Measurements from ENCODE around the gene SEPTIN2. TPM values are rescaled to one million over a fixed set of nuclear protein-coding genes. Genes with fewer than 3 reads are reported as not detected.
A peak's percentile ranks its signal among the peaks of the same experiment; 100 is the strongest.
"Not testable (repeated sequence)": the region's sequence is repeated elsewhere in the genome, so short reads cannot be mapped to it uniquely, and the experiment has no call there.

Gene SEPTIN2
- total RNA-seq, 1 experiment from 2014 or later, result 342 TPM

DNA sequence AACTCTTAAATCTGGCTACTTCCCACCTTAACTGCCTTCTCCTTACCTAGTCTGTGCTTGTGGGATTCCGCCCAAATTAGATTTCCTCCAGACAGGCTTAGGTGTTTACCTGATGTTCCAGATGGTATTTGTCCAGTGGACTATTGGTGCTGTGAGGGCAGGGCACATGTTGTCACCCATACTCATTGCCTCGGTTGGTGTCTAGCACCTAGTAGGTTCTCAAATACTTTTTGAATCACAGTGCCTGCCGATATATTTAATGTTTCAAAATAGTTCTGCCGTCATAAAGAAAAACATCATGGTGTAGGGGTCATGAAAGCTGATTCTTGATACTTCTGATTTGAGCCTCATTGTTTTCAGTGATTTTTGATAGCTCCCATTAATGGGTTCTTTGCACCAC, 1.1 kb downstream of the SEPTIN2 start:
- H3K27ac ChIP-seq (ENCODE audit: low read depth, low read length, poor library complexity, severe bottlenecking), result peak overlapping the region; percentile 99
- H3K9me3 ChIP-seq (ENCODE audit: low read depth, low read length, poor library complexity, severe bottlenecking), result no peaks in the 10 kb centered on the region
- no TSS peak for BruUV-seq (replicated peaks)
- TF ChIP-seq, protein P1, sequence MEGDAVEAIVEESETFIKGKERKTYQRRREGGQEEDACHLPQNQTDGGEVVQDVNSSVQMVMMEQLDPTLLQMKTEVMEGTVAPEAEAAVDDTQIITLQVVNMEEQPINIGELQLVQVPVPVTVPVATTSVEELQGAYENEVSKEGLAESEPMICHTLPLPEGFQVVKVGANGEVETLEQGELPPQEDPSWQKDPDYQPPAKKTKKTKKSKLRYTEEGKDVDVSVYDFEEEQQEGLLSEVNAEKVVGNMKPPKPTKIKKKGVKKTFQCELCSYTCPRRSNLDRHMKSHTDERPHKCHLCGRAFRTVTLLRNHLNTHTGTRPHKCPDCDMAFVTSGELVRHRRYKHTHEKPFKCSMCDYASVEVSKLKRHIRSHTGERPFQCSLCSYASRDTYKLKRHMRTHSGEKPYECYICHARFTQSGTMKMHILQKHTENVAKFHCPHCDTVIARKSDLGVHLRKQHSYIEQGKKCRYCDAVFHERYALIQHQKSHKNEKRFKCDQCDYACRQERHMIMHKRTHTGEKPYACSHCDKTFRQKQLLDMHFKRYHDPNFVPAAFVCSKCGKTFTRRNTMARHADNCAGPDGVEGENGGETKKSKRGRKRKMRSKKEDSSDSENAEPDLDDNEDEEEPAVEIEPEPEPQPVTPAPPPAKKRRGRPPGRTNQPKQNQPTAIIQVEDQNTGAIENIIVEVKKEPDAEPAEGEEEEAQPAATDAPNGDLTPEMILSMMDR (conservative IDR thresholded peaks at IDR 0.05; ENCODE audit: low read depth, low read length), result no peak
- TF ChIP-seq EZH2 (IDR thresholded peaks at IDR 0.05; ENCODE audit: borderline replicate concordance, low read depth, low read length, poor library complexity, severe bottlenecking), result no peak
- CTCF ChIA-PET, result no interaction called here
- H3K4me3 ChIP-seq (ENCODE audit: low read depth, low read length, poor library complexity, severe bottlenecking), result peak overlapping the region; percentile 71
- no peaks in the 10 kb centered on the region for H3K27me3 ChIP-seq (replicated peaks; ENCODE audit: insufficient read depth, low read depth, low read length, poor library complexity)
- POLR2A ChIA-PET (ENCODE audit: low non-redundant PET), result no interaction called here
- H3K36me3 ChIP-seq (ENCODE audit: insufficient read depth, low read length, poor library complexity, severe bottlenecking), result peaks cover 8% of the 10 kb centered on the region
- H3K4me1 ChIP-seq (ENCODE audit: insufficient read depth, low read length, poor library complexity, severe bottlenecking), result peaks cover 50% of the 10 kb centered on the region
- DNase-seq (ENCODE audit: low spot score), result no peak
- intact Hi-C loops (cut with micrococcal nuclease; ENCODE audit: unreplicated experiment), result no loop called here

DNA sequence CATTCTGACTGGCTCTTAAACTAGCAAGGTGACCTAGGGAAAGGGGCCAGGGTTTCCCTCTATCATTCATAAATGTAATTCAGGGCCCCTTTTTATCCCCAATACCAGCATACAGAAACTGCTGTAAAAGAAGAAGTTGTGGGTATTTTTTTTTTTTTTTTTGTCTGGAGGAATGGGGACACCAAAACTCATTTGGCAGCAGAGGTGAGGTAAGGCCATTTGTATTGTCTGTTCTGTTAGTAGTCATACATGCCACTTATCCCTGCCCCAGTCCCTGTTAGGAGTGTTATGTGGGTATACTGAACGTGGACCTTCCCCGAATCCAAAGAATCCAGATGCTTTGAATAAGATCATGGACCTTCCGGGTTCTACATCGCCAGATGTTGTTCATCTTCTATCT, 1.7 kb downstream of the SEPTIN2 start:
- no peak for TF ChIP-seq EZH2 (IDR thresholded peaks at IDR 0.05; ENCODE audit: borderline replicate concordance, low read depth, low read length, poor library complexity, severe bottlenecking)
- TF ChIP-seq, protein P1 (conservative IDR thresholded peaks at IDR 0.05; ENCODE audit: low read depth, low read length), result no peak
- H3K4me3 ChIP-seq (ENCODE audit: low read depth, low read length, poor library complexity, severe bottlenecking), result peak overlapping the region; percentile 71
- DNase-seq (ENCODE audit: low spot score), result no peak
- BruUV-seq (replicated peaks), result TSS peak; percentile 31
- H3K36me3 ChIP-seq (ENCODE audit: insufficient read depth, low read length, poor library complexity, severe bottlenecking), result peaks cover 9% of the 10 kb centered on the region
- H3K9me3 ChIP-seq (ENCODE audit: low read depth, low read length, poor library complexity, severe bottlenecking), result no peaks in the 10 kb centered on the region
- ChIA-PET POLR2A (ENCODE audit: low non-redundant PET) (no interaction called here), CTCF (no interaction called here)
- H3K27ac ChIP-seq (ENCODE audit: low read depth, low read length, poor library complexity, severe bottlenecking), result peak overlapping the region; percentile 99
- H3K27me3 ChIP-seq (replicated peaks; ENCODE audit: insufficient read depth, low read depth, low read length, poor library complexity), result no peaks in the 10 kb centered on the region
- intact Hi-C loops (cut with micrococcal nuclease; ENCODE audit: unreplicated experiment), result no loop called here
- H3K4me1 ChIP-seq (ENCODE audit: insufficient read depth, low read length, poor library complexity, severe bottlenecking), result peaks cover 49% of the 10 kb centered on the region

DNA sequence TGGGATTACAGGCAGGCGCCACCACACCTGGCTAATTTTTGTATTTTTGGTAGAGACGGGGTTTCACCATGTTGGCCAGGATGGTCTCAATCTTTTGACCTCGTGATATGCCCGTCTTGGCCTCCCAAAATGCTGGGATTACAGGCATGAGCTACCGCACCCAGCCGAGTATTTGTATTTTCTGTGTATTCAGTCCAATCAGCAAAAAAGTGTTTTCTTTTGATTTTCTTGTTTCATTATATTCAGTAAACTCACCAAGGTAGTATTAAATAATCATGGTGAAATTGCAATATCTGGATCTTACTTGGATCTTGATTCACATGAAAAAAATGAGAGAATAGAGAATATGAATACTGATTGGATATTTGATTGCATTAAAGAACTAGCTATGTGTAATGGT, 3.1 kb downstream of the SEPTIN2 start:
- peaks cover 46% of the 10 kb centered on the region for H3K4me1 ChIP-seq (ENCODE audit: insufficient read depth, low read length, poor library complexity, severe bottlenecking)
- H3K9me3 ChIP-seq (ENCODE audit: low read depth, low read length, poor library complexity, severe bottlenecking); H3K27me3 ChIP-seq (replicated peaks; ENCODE audit: insufficient read depth, low read depth, low read length, poor library complexity); H3K4me3 ChIP-seq (ENCODE audit: low read depth, low read length, poor library complexity, severe bottlenecking); H3K27ac ChIP-seq (ENCODE audit: low read depth, low read length, poor library complexity, severe bottlenecking); CTCF ChIA-PET; intact Hi-C loops (cut with micrococcal nuclease; ENCODE audit: unreplicated experiment); BruUV-seq (replicated peaks); DNase-seq (ENCODE audit: low spot score): not testable (repeated sequence)
- peaks cover 12% of the 10 kb centered on the region for H3K36me3 ChIP-seq (ENCODE audit: insufficient read depth, low read length, poor library complexity, severe bottlenecking)
- POLR2A ChIA-PET (ENCODE audit: low non-redundant PET), result interaction anchor here (0.6 kb wide), 1 partner anchor 344 kb away, joined by 5 read pairs; no protein-coding TSS in a partner anchor

DNA sequence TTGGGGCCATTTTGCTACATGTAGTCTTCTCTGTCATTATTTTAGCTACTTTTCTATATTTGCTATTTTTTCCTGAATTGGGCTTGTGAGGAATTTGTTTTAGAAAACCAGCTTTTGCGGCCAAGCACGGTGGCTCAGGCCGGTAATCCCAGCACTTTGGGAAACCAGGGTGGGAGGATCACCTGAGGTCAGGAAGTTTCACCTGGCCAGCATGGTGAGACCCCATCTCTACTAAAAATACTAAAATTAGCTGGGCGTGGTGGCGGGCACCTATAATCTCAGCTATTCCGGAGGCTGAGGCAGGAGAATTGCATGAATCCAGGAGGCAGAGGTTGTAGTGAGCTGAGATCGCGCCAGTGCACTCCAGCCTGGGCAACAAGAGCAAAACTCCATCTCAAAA, 4.7 kb downstream of the SEPTIN2 start:
- no peaks in the 10 kb centered on the region for H3K27me3 ChIP-seq (replicated peaks; ENCODE audit: insufficient read depth, low read depth, low read length, poor library complexity)
- H3K4me3 ChIP-seq (ENCODE audit: low read depth, low read length, poor library complexity, severe bottlenecking), result no peak overlapping the region
- H3K36me3 ChIP-seq (ENCODE audit: insufficient read depth, low read length, poor library complexity, severe bottlenecking), result peaks cover 27% of the 10 kb centered on the region
- H3K4me1 ChIP-seq (ENCODE audit: insufficient read depth, low read length, poor library complexity, severe bottlenecking), result peaks cover 42% of the 10 kb centered on the region
- peak overlapping the region; percentile 3 for H3K27ac ChIP-seq (ENCODE audit: low read depth, low read length, poor library complexity, severe bottlenecking)
- no peak for DNase-seq (ENCODE audit: low spot score)
- POLR2A ChIA-PET (ENCODE audit: low non-redundant PET), result no interaction called here
- intact Hi-C loops (cut with micrococcal nuclease; ENCODE audit: unreplicated experiment), result no loop called here
- CTCF ChIA-PET, result no interaction called here
- TF ChIP-seq, protein P1 (conservative IDR thresholded peaks at IDR 0.05; ENCODE audit: low read depth, low read length), result no peak
- TF ChIP-seq EZH2 (IDR thresholded peaks at IDR 0.05; ENCODE audit: borderline replicate concordance, low read depth, low read length, poor library complexity, severe bottlenecking), result no peak
- no peaks in the 10 kb centered on the region for H3K9me3 ChIP-seq (ENCODE audit: low read depth, low read length, poor library complexity, severe bottlenecking)
- no TSS peak for BruUV-seq (replicated peaks)

Data from A673 (cell line).